ENCODE data around the gene CACNA1C.

The CACNA1C gene

GRCh38 chr12:2627076-2627834 lies 574.5 kb downstream of the CACNA1C start:
- DNase-seq (ENCODE audit: low spot score): no peak

GRCh38 chr12:2627835-2628191 lies 575.0 kb downstream of the CACNA1C start:
- DNase-seq (ENCODE audit: low spot score): no peak

- DNase-seq (ENCODE audit: low spot score): no peak
Observed at GRCh38 chr12:2628401-2628800, 575.6 kb downstream of the CACNA1C start.

GRCh38 chr12:2629051-2629450 lies 576.3 kb downstream of the CACNA1C start:
- no peak for DNase-seq (ENCODE audit: low spot score)

GRCh38 chr12:2631653-2632350 lies 579.0 kb downstream of the CACNA1C start:
- no peak for DNase-seq (ENCODE audit: low spot score)

- no peak for DNase-seq (ENCODE audit: low spot score)
Observed at GRCh38 chr12:2633176-2633824, 580.5 kb downstream of the CACNA1C start.

GRCh38 chr12:2633825-2634200 lies 581.0 kb downstream of the CACNA1C start:
- no peak for DNase-seq (ENCODE audit: low spot score)

- no peak for DNase-seq (ENCODE audit: low spot score)
Observed at GRCh38 chr12:2634471-2634870, 581.7 kb downstream of the CACNA1C start.

GRCh38 chr12:2636741-2637340 lies 584.1 kb downstream of the CACNA1C start:
- no peak for DNase-seq (ENCODE audit: low spot score)

GRCh38 chr12:2637371-2637770 lies 584.6 kb downstream of the CACNA1C start:
- DNase-seq (ENCODE audit: low spot score): no peak

GRCh38 chr12:2638273-2639019 lies 585.7 kb downstream of the CACNA1C start:
- DNase-seq (ENCODE audit: low spot score): no peak

- no peak for DNase-seq (ENCODE audit: low spot score)
Observed at GRCh38 chr12:2639020-2639298, 586.2 kb downstream of the CACNA1C start.

GRCh38 chr12:2640281-2640680 lies 587.5 kb downstream of the CACNA1C start:
- DNase-seq (ENCODE audit: low spot score): no peak

- DNase-seq (ENCODE audit: low spot score): peak; percentile 69
Observed at GRCh38 chr12:2640709-2641108, 587.9 kb downstream of the CACNA1C start.

- no peak for DNase-seq (ENCODE audit: low spot score)
Observed at GRCh38 chr12:2641207-2641606, 588.4 kb downstream of the CACNA1C start.

GRCh38 chr12:2641761-2642160 lies 589.0 kb downstream of the CACNA1C start:
- no peak for DNase-seq (ENCODE audit: low spot score)

- DNase-seq (ENCODE audit: low spot score): no peak
Observed at GRCh38 chr12:2642176-2642892, 589.5 kb downstream of the CACNA1C start.

- DNase-seq (ENCODE audit: low spot score): no peak
Observed at GRCh38 chr12:2642896-2643425, 590.2 kb downstream of the CACNA1C start.

- no peak for DNase-seq (ENCODE audit: low spot score)
Observed at GRCh38 chr12:2643576-2644135, 590.9 kb downstream of the CACNA1C start.

- DNase-seq (ENCODE audit: low spot score): no peak
Observed at GRCh38 chr12:2644683-2645405, 592.1 kb downstream of the CACNA1C start.

Data from ecto neural progenitor cell (in vitro differentiated cells).